Right lobe of liver (tissue), 6 donors: ENCODE results near the gene USP48. TPM values are rescaled to one million over a fixed set of nuclear protein-coding genes. Genes with fewer than 3 reads are reported as not detected.

ENCODE experiments used
- ATAC-seq, 4 donors: fragments of 200-7000 bp; cut with Tn5 transposase; one replicate each; pipeline ENCODE4 v1.9.1; 2020; ENCODE audit warnings: mild to moderate bottlenecking in 4 of 4, moderate library complexity in 4 of 4
- DNase-seq, 3 donors: peaks; one replicate each; pipeline ENCODE4 v3.0.0-alpha.2; 2020
- H3K27ac ChIP-seq, 3 donors: fragments of 200-600 bp; one replicate each; pipeline ENCODE4 v1.8.0; 2022
- H3K27me3 ChIP-seq, 2 donors: fragments of 200-600 bp; one replicate each; pipeline ENCODE4 v1.8.0; 2022
- H3K36me3 ChIP-seq, 4 donors: fragments of 200-600 bp; sonication (generic) in 1 of 4; one replicate each; pipeline versions ENCODE4 v1.5.1 to v1.8.0; 2017 to 2022; ENCODE audit warnings: control low read depth in 1 of 4
- H3K4me1 ChIP-seq, 4 donors: fragments of 200-600 bp; sonication (generic) in 1 of 4; one replicate each; pipeline versions ENCODE4 v1.5.1 to v1.8.0; 2017 to 2022; ENCODE audit warnings: control low read depth in 1 of 4
- H3K4me3 ChIP-seq, 3 donors: fragments of 200-600 bp; one replicate each; pipeline ENCODE4 v1.8.0; 2022
- H3K9me3 ChIP-seq, 4 donors: fragments of 200-600 bp; sonication (generic) in 1 of 4; one replicate each; pipeline versions ENCODE4 v1.5.1 to v1.8.0; 2017 to 2022; ENCODE audit warnings: control low read depth in 1 of 4
- POLR2A ChIP-seq: fragments of 450-650 bp; IDR thresholded peaks from one replicate; pipeline ENCODE4 v1.6.1; 2017; ENCODE audit warnings: antibody characterized with exemption, mild to moderate bottlenecking
- WGBS: methylation state at CpG from one replicate; pipeline ENCODE4 v1.1.6; 2018; ENCODE audit warnings: low coverage, low lambda C conversion rate; ENCODE audit not compliant: insufficient coverage; ENCODE audit errors: missing lambda C conversion rate; 5-methylcytosine and 5-hydroxymethylcytosine counted together
- intact Hi-C, 2 donors: fragments of 100-400 bp; cut with DNase I; formaldehyde crosslinking; loops; one replicate each; pipeline versions ENCODE4 v1.11.2 to v1.14.1; 2022
- total RNA-seq, 6 experiments: library from RNA; depleted of rRNA in 2 of 6; stranded (reverse); fragments of >200 nt in 2 of 6; fragmentation: NEBNext Ultra II Directional in 3 of 6; extraction: Animal tissue kit (Norgen Biotek cat#: 25700) in 3 of 6; gene quantifications; one replicate each; pipeline versions ENCODE4 v1.1.0 to v1.2.4, GENCODE V29; 2016 to 2023
- TF ChIP-seq, protein P1 (sequence below), 4 donors: fragments of 200-600 bp in 3 of 4; fragments of 450-650 bp in 1 of 4; IDR thresholded peaks; one replicate each; pipeline versions ENCODE4 v1.5.1 to v1.8.0; 2016 to 2022; ENCODE audit warnings: antibody characterized with exemption in 4 of 4, mild to moderate bottlenecking in 2 of 4
- donor health status: DM: no; HTN: yes; CAD: no.
- donor health status: DM: no; HTN: no; CAD: no.
- donor health status: DM: no; HTN: no; CAD: no.
- donor health status: DM: no; HTN: yes; CAD: no.
- donor health status: DM: no; HTN: yes; CAD: no.

Gene USP48
- total RNA-seq, 6 experiments from 2014 or later = 21.3 to 24.5 (median 22.8) TPM

DNA sequence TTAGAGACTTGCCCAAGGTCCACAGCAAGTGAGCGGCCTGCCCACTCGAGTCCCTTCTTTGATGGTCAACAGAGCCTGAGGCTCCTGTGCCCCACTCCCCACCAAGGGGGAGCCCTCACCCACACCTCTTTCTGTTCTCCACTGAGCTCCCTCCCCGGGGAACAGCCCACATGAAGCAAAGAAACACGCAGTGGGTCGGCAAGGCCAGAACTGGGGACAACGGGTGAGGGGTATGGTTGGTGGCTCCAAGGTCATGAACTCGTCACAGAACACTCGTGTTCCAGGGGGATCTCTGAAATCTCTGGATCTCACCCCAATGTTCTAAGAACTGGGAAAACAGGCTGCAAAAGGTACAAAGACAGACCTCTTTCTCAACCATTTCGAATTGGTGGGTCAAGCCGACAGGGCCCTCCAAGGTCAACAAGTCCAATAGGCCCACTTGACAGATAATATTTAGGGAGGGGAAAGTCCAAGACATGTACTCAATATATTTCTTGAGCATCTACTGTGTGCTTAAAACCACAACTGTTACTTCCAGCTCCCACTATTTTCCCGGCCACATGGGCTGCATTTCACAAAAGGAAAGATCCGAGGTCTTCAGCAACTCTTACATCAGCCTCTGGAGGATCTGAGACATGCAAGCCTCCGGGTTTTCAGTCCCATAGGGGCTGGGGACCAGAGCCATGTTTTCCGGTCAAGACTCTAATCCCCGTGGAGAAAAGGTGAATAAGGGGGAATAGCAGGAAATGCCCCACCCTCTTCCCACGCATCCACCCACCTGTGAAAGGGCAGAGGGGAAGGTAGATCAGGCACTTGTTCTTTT lies 112.7 kb downstream of the USP48 start:
- intact Hi-C loops = no loop called here
- DNase-seq (no peak), ATAC-seq (no peak)
- Histone ChIP-seq H3K9me3 (no peaks in the 10 kb centered on the region), H3K27ac (peak overlapping the region in 2 of 3 donors; percentile 3 to 48), H3K27me3 (no peaks in the 10 kb centered on the region), H3K36me3 (no peaks in the 10 kb centered on the region), H3K4me1 (peaks cover 0 to 34% (median 10%) of the 10 kb centered on the region in 4 donors), H3K4me3 (peak overlapping the region in 1 of 3 donors; percentile 55)
- TF ChIP-seq, protein P1, sequence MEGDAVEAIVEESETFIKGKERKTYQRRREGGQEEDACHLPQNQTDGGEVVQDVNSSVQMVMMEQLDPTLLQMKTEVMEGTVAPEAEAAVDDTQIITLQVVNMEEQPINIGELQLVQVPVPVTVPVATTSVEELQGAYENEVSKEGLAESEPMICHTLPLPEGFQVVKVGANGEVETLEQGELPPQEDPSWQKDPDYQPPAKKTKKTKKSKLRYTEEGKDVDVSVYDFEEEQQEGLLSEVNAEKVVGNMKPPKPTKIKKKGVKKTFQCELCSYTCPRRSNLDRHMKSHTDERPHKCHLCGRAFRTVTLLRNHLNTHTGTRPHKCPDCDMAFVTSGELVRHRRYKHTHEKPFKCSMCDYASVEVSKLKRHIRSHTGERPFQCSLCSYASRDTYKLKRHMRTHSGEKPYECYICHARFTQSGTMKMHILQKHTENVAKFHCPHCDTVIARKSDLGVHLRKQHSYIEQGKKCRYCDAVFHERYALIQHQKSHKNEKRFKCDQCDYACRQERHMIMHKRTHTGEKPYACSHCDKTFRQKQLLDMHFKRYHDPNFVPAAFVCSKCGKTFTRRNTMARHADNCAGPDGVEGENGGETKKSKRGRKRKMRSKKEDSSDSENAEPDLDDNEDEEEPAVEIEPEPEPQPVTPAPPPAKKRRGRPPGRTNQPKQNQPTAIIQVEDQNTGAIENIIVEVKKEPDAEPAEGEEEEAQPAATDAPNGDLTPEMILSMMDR (IDR thresholded peaks at IDR 0.05) = no peak
- no peak for TF ChIP-seq POLR2A
- 42% methylated on average over 12 of the region's 16 CpGs for WGBS

DNA sequence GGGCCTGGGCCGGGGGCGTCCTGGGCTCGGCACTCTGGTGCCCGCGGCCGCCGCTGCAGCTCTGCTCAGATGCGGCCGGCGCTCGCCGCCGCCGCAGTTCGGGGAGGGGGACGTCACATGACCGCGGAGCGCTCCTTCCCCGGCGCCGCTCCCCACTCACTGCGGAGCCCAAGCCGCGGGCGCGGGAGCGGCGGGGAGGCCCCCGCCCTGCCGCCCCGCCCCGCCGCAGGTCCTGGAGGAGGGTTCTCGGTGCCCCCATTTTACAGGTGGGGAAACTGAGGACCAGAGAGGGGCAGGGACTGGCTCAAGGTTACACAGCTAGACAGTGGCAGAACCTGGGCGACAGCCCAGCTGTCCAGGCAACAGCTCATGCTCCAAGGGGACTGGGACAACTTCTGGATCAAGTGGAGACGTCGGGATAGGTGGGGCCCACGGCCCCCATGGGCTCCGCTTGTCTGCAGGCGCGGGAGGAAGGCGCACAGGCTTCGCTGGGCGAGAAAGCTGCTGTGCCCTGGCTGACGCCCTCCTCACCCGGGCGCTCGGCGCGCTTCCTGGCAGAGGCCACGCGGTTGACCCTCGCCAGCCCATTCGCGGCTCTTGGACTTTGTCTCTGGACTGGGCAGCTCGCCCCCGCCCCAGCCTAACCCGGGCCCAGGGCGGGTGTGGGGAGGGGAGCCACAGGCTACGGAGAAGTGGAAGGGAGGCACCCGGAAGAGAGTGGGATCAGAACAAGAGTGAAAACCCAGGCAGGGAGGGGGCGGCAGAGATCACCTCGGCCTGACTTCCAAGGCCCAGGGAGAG lies 113.5 kb downstream of the USP48 start, which contains the start of gene RAP1GAP:
RAP1GAP (minus strand) TSS at position 100 of the 801 bp plus-strand sequence. CDS start 49,325 bp downstream, outside the sequence.
- peak; percentile 86 for TF ChIP-seq POLR2A
- TF ChIP-seq, protein P1 (IDR thresholded peaks at IDR 0.05) = peak in 1 of 4 donors; percentile 16
- DNase-seq (peak; percentile 88 to 92 (median 89)), ATAC-seq (peak; percentile 85 to 90 (median 86))
- Histone ChIP-seq H3K27me3 (no peaks in the 10 kb centered on the region), H3K27ac (peak within 1 kb of the TSS; percentile 3 to 54 (median 48)), H3K4me3 (peak within 1 kb of the TSS; percentile 53 to 58 (median 55)), H3K36me3 (no peaks in the 10 kb centered on the region), H3K9me3 (no peaks in the 10 kb centered on the region), H3K4me1 (peaks cover 0 to 34% (median 10%) of the 10 kb centered on the region in 4 donors)
- intact Hi-C loops = loop anchor here (10.0 kb wide), 2 partner anchors 155 to 295 kb away; no protein-coding TSS in a partner anchor
- WGBS = no CpG with 5 or more reads among the region's 64 CpGs

DNA sequence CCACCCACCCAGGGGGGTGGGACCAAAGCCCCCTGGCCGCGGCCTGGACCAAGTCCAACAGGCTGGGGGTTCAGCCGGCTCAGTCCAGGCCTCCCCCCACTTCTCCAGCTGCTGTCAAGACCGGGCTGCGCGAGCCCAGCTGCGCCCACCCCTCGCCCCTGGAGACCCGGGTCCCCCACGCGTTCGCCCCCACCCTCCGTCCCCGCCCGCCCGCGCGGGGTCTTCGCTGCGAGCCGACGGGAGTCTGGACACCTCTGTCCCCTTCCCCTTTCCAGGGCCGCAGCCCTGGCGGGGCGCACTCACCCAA lies 114.0 kb downstream of the USP48 start:
- TF ChIP-seq, protein P1 (IDR thresholded peaks at IDR 0.05) = no peak
- TF ChIP-seq POLR2A = no peak
- WGBS = no CpG with 5 or more reads among the region's 25 CpGs
- Histone ChIP-seq H3K27me3 (no peaks in the 10 kb centered on the region), H3K9me3 (no peaks in the 10 kb centered on the region), H3K4me1 (peaks cover 0 to 34% (median 10%) of the 10 kb centered on the region in 4 donors), H3K27ac (peak overlapping the region in 1 of 3 donors; percentile 54), H3K4me3 (peak overlapping the region; percentile 53 to 58 (median 55)), H3K36me3 (no peaks in the 10 kb centered on the region)
- no peak for ATAC-seq
- intact Hi-C loops = loop anchor here (10.0 kb wide), 2 partner anchors 154 to 294 kb away; no protein-coding TSS in a partner anchor
- DNase-seq = peak in 1 of 3 donors; percentile 48

DNA sequence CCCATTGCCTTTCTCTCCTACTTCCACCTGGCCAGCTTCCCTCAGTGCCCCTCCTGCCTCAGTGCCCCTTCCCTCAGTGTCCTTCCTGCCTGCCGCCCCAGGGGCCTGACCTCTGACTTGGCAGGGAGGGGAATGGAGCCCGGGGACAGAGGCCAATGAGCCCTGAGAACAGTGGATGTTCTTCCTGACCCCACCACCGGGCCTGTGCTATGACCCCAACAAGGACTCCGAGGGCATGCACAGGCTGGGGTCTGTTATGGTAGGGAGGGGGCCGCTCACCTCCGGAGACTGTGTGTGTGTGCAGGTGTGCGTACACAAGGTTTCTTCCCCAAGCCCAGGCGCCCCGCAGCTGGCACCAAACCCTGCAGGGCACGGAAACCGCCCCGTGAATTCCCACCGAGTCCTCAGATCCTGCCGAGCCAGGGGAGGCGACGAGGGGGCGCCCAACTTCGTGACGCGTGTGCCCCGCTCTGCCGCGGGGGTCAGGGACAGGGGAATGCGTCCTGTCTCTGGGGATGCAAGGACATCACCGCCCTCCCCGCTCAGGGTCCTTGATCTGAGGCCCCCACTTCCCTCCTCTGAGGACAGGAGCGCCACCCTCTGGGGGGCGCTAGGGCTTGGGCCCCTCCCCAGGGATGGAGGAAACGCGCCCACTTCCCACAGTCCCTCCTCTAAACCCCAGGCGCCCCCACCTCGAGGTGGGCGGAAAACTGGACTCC lies 114.6 kb downstream of the USP48 start:
- no peaks in the 10 kb centered on the region for H3K9me3 ChIP-seq
- TF ChIP-seq, protein P1 (IDR thresholded peaks at IDR 0.05) = no peak
- TF ChIP-seq POLR2A = no peak
- WGBS = 31% methylated on average over 10 of the region's 33 CpGs
- ATAC-seq (no peak), DNase-seq (peak in 1 of 3 donors; percentile 47)
- H3K4me3 ChIP-seq = peak overlapping the region; percentile 53 to 58 (median 55)
- intact Hi-C loops = loop anchor here (10.0 kb wide), 2 partner anchors 154 to 294 kb away; no protein-coding TSS in a partner anchor
- no peaks in the 10 kb centered on the region for H3K27me3 ChIP-seq
- H3K27ac ChIP-seq = no peak overlapping the region
- no peaks in the 10 kb centered on the region for H3K36me3 ChIP-seq
- H3K4me1 ChIP-seq = peaks cover 0 to 31% (median 8%) of the 10 kb centered on the region in 4 donors
